AG04450 (cell line): ENCODE results near the gene FBXL15. TPM values are rescaled to one million over a fixed set of nuclear protein-coding genes. Genes with fewer than 3 reads are reported as not detected.

Experiments
- CTCF ChIA-PET: fragments of 300-600, 350-600 bp; formaldehyde crosslinking; extraction: SDS; loops from one replicate; lab custom pipeline; 2022; ENCODE audit warnings: antibody characterized with exemption, inconsistent platforms; lab: Charles Lee
- POLR2A ChIA-PET: fragments of 350-600 bp; formaldehyde crosslinking; extraction: SDS; loops from one replicate; lab custom pipeline; 2021; ENCODE audit warnings: antibody characterized with exemption, inconsistent platforms; lab: Yijun Ruan, JAX
- DNase-seq: peaks from one replicate; pipeline ENCODE4 v3.0.0-alpha.2; 2011; ENCODE audit warnings: low read depth, low spot score
- H3K27ac ChIP-seq: one replicate; pipeline ENCODE4 v1.5.1; 2012; ENCODE audit warnings: low read depth, low read length, control low read depth
- H3K27me3 ChIP-seq: one replicate; pipeline ENCODE4 v1.6.0; 2012; ENCODE audit warnings: low read length; ENCODE audit not compliant: control insufficient read depth, insufficient read depth
- H3K4me3 ChIP-seq: 2 replicates; pipeline ENCODE4 v1.5.1; 2011; ENCODE audit warnings: mild to moderate bottlenecking, low read depth, low read length, control low read depth
- H3K9me3 ChIP-seq: 2 replicates; pipeline ENCODE4 v1.5.1; 2012; ENCODE audit warnings: low read length; ENCODE audit not compliant: control insufficient read depth, insufficient read depth
- polyA plus RNA-seq: library from polyadenylated mRNA; depleted of rRNA; stranded (reverse); fragments of >200 nt; gene quantifications from 2 replicates; pipeline ENCODE4 v1.2.3, GENCODE V29; 2011
- TF ChIP-seq, protein P1 (sequence below): IDR thresholded peaks from 2 replicates; pipeline ENCODE4 v1.5.1; 2011; ENCODE audit warnings: low read depth, low read length, control low read depth, inconsistent platforms

The FBXL15 gene
- polyA plus RNA-seq, 1 experiment = 2.7 TPM

- H3K4me3 ChIP-seq = no peak overlapping the region
- POLR2A ChIA-PET = no interaction called here
- H3K9me3 ChIP-seq = no peaks in the 10 kb centered on the region; the same call in 1 of the 2 replicates
- CTCF ChIA-PET = interaction anchor here (1.0 kb wide), 1 partner anchor 152 kb away, joined by 3 read pairs; no protein-coding TSS in a partner anchor
- TF ChIP-seq, protein P1, sequence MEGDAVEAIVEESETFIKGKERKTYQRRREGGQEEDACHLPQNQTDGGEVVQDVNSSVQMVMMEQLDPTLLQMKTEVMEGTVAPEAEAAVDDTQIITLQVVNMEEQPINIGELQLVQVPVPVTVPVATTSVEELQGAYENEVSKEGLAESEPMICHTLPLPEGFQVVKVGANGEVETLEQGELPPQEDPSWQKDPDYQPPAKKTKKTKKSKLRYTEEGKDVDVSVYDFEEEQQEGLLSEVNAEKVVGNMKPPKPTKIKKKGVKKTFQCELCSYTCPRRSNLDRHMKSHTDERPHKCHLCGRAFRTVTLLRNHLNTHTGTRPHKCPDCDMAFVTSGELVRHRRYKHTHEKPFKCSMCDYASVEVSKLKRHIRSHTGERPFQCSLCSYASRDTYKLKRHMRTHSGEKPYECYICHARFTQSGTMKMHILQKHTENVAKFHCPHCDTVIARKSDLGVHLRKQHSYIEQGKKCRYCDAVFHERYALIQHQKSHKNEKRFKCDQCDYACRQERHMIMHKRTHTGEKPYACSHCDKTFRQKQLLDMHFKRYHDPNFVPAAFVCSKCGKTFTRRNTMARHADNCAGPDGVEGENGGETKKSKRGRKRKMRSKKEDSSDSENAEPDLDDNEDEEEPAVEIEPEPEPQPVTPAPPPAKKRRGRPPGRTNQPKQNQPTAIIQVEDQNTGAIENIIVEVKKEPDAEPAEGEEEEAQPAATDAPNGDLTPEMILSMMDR = no peak
- no peaks in the 10 kb centered on the region for H3K27me3 ChIP-seq
- DNase-seq = peak; percentile 59
- H3K27ac ChIP-seq = peak overlapping the region; percentile 72
Observed at GRCh38 chr10:102455893-102456471, 35.3 kb downstream of the FBXL15 start.

GRCh38 chr10:102457591-102458150 is 37.0 kb downstream of the FBXL15 start:
- ChIA-PET CTCF (interaction anchor here (1.0 kb wide), 1 partner anchor 58 kb away, joined by 3 read pairs; no protein-coding TSS in a partner anchor), POLR2A (no interaction called here)

DNA sequence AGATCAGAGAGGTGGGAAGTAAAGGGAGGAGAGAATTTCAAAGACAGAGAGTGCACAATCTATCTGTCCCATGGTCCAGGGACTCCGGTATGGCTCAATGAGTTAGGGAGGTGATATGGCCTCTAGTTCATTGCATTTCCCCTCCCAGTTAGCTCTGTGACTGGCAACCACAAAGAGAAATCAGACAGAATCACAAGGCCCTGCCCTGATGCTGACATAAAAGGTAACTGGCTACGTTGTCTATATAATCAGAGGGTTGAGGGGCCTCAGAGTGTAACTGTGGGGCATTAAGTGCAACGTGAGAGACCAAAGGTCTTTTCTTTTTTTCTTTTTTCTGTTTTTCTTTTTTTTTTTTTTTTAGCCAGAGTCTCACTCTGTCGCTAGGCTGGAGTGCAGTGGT is 38.0 kb downstream of the FBXL15 start:
- CTCF ChIA-PET = no interaction called here
- TF ChIP-seq, protein P1 = no peak
- no peak overlapping the region for H3K4me3 ChIP-seq
- peaks cover 6% of the 10 kb centered on the region for H3K27me3 ChIP-seq
- POLR2A ChIA-PET = no interaction called here
- H3K27ac ChIP-seq = no peak overlapping the region
- H3K9me3 ChIP-seq = no peaks in the 10 kb centered on the region
- no peak for DNase-seq

More at GRCh38 chr10:102457591-102458150, 37.0 kb downstream of the FBXL15 start:
- no peak overlapping the region for H3K4me3 ChIP-seq
- no peaks in the 10 kb centered on the region for H3K9me3 ChIP-seq
- DNase-seq = no peak
- TF ChIP-seq, protein P1 = no peak
- H3K27me3 ChIP-seq = peaks cover 3% of the 10 kb centered on the region
- no peak overlapping the region for H3K27ac ChIP-seq

GRCh38 chr10:102460836-102461186 is 40.2 kb downstream of the FBXL15 start:
- TF ChIP-seq, protein P1 = no peak
- peak overlapping the region; percentile 64 for H3K4me3 ChIP-seq
- CTCF ChIA-PET = interaction anchor here (0.8 to 1.3 kb wide), 2 partner anchors 12 to 18 kb away, joined by 3 to 6 read pairs; no protein-coding TSS in a partner anchor
- POLR2A ChIA-PET = no interaction called here
- no peak overlapping the region for H3K27ac ChIP-seq
- no peaks in the 10 kb centered on the region for H3K9me3 ChIP-seq
- DNase-seq = no peak
- peaks cover 8% of the 10 kb centered on the region for H3K27me3 ChIP-seq
